Esophagus squamous epithelium (tissue), 4 donors: ENCODE results near the gene CDH11.

ENCODE experiments used
- CTCF ChIP-seq, 6 experiments: fragments of 450-650 bp in 4 of 6; fragments of 200-600 bp in 2 of 6; sonication (generic) in 2 of 6; IDR thresholded peaks; one replicate each; pipeline ENCODE4 v1.5.1; 2016 to 2019; ENCODE audit warnings: antibody characterized with exemption in 6 of 6, mild to moderate bottlenecking in 4 of 6, moderate library complexity in 4 of 6
- POLR2A ChIP-seq, 4 donors: fragments of 450-650 bp; IDR thresholded peaks; one replicate each; pipeline ENCODE4 v1.6.1; 2017; ENCODE audit warnings: antibody characterized with exemption in 4 of 4, mild to moderate bottlenecking in 4 of 4, moderate library complexity in 3 of 4

GRCh38 chr16:64962786-64963185 is 159.1 kb downstream of the CDH11 start:
- TF ChIP-seq CTCF (IDR thresholded peaks at IDR 0.05): no peak
- TF ChIP-seq POLR2A (IDR thresholded peaks at IDR 0.05): no peak
